B cell (primary cell): ENCODE data around the gene USP46. TPM values are rescaled to one million over a fixed set of nuclear protein-coding genes. Genes with fewer than 3 reads are reported as not detected.

Experiments
- ATAC-seq: fragments of 200-7000 bp; cut with Tn5 transposase; one replicate; pipeline ENCODE4 v1.10.0; 2021; ENCODE audit warnings: low read depth, mild to moderate bottlenecking, moderate number of reproducible peaks, moderate library complexity
- CTCF ChIA-PET: fragments of 350-600 bp; sonication (Branson Sonifier 250); formaldehyde crosslinking; loops from one replicate; lab custom pipeline; 2021; ENCODE audit warnings: antibody characterized with exemption, inconsistent platforms; lab: Charles Lee
- POLR2A ChIA-PET: fragments of 350-600 bp; sonication (Branson Sonifier 250); formaldehyde crosslinking; loops from one replicate; lab custom pipeline; 2021; ENCODE audit warnings: antibody characterized with exemption; lab: Charles Lee
- DNase-seq: peaks from one replicate; pipeline ENCODE4 v3.0.0; 2013
- H2AFZ ChIP-seq: 2 replicates; pipeline ENCODE4 v1.6.1; 2012; ENCODE audit warnings: mild to moderate bottlenecking, low read depth, low read length; ENCODE audit not compliant: insufficient read depth, poor library complexity, severe bottlenecking
- H3K27ac ChIP-seq, 2 donors: 1 replicate in 1 of 2; 2 replicates in 1 of 2; pipeline ENCODE4 v1.5.1; 2012 to 2013; ENCODE audit warnings: low read length in 2 of 2, mild to moderate bottlenecking in 2 of 2, moderate library complexity in 1 of 2
- H3K27me3 ChIP-seq, 4 experiments: fragments of 200-600 bp in 1 of 4; sonication (generic) in 1 of 4; replicated peaks in 1 of 4; 1 replicate in 2 of 4; 2 replicates in 2 of 4; pipeline versions ENCODE4 v1.6.1 to v1.7.0; 2013 to 2016; ENCODE audit warnings: low read length in 3 of 4, mild to moderate bottlenecking in 2 of 4, mixed read lengths in 1 of 4, moderate library complexity in 1 of 4; ENCODE audit not compliant: insufficient read depth in 4 of 4, control insufficient read depth in 3 of 4; ENCODE audit errors: control extremely low read depth in 1 of 4
- H3K36me3 ChIP-seq, 2 experiments: replicated peaks in 1 of 2; 1 replicate in 1 of 2; 2 replicates in 1 of 2; pipeline versions ENCODE4 v1.6.1 to v1.7.1; 2013; ENCODE audit warnings: low read length in 1 of 2; ENCODE audit not compliant: insufficient read depth in 2 of 2, control insufficient read depth in 1 of 2; ENCODE audit errors: control extremely low read depth in 1 of 2, extremely low read depth in 1 of 2
- H3K4me1 ChIP-seq, 2 donors: fragments of 200-600 bp in 1 of 2; sonication (generic) in 1 of 2; 1 replicate in 1 of 2; 2 replicates in 1 of 2; pipeline versions ENCODE4 v1.5.1 to v1.6.1; 2013 to 2017; ENCODE audit warnings: low read length in 2 of 2; ENCODE audit not compliant: control insufficient read depth in 2 of 2, insufficient read depth in 2 of 2
- H3K4me2 ChIP-seq: replicated peaks from 2 replicates; pipeline ENCODE3; 2012; ENCODE audit warnings: mild to moderate bottlenecking, low read depth, low read length; ENCODE audit not compliant: poor library complexity, severe bottlenecking
- H3K4me3 ChIP-seq, 5 experiments: fragments of 200-600 bp in 1 of 5; sonication (generic) in 1 of 5; 1 replicate in 3 of 5; 2 replicates in 2 of 5; pipeline versions ENCODE4 v1.5.1 to v1.7.0; 2011 to 2016; ENCODE audit warnings: low read length in 4 of 5, mild to moderate bottlenecking in 4 of 5, low read depth in 2 of 5, control low read depth in 1 of 5, moderate library complexity in 1 of 5; ENCODE audit not compliant: insufficient read depth in 1 of 5; ENCODE audit errors: control extremely low read depth in 1 of 5, extremely low read depth in 1 of 5
- H3K79me2 ChIP-seq: fragments of 200-600 bp; sonication (generic); one replicate; pipeline ENCODE4 v1.6.0; 2016; ENCODE audit warnings: low read length; ENCODE audit not compliant: control insufficient read depth, insufficient read depth
- H3K9ac ChIP-seq: fragments of 200-600 bp; sonication (generic); 2 replicates; pipeline ENCODE4 v1.6.1; 2017; ENCODE audit warnings: mild to moderate bottlenecking, low read length, moderate library complexity
- H3K9me3 ChIP-seq, 3 donors: one replicate each; pipeline versions ENCODE4 v1.6.1 to v1.7.1; 2013; ENCODE audit warnings: low read length in 2 of 3; ENCODE audit not compliant: control insufficient read depth in 2 of 3, insufficient read depth in 1 of 3; ENCODE audit errors: control extremely low read depth in 1 of 3
- H4K20me1 ChIP-seq: 2 replicates; pipeline ENCODE4 v1.6.0; 2012; ENCODE audit warnings: mild to moderate bottlenecking, low read length; ENCODE audit not compliant: insufficient read depth, control insufficient read depth, poor library complexity, severe bottlenecking
- H3K27ac Mint-ChIP-seq: one replicate; pipeline ENCODE4 v1.8.0; 2021; ENCODE audit warnings: mixed read lengths
- H3K27me3 Mint-ChIP-seq: one replicate; pipeline ENCODE4 v1.8.0; 2021; ENCODE audit warnings: mixed read lengths
- H3K4me1 Mint-ChIP-seq: one replicate; pipeline ENCODE4 v1.8.0; 2021; ENCODE audit warnings: mixed read lengths
- H3K4me3 Mint-ChIP-seq: one replicate; pipeline ENCODE4 v1.8.0; 2021; ENCODE audit warnings: mixed read lengths
- H3K9me3 Mint-ChIP-seq: one replicate; pipeline ENCODE4 v1.8.0; 2022; ENCODE audit warnings: mixed read lengths; ENCODE audit not compliant: insufficient read depth
- EZH2 ChIP-seq: IDR thresholded peaks from 2 replicates; pipeline ENCODE4 v1.6.1; 2012; ENCODE audit warnings: borderline replicate concordance, low read depth, mild to moderate bottlenecking, moderate library complexity, low read length; ENCODE audit not compliant: insufficient read depth, poor library complexity, severe bottlenecking
- WGBS: methylation state at CpG from one replicate; pipeline ENCODE4 v1.1.5; 2013; ENCODE audit warnings: missing lambda C conversion rate; ENCODE audit not compliant: insufficient coverage; 5-methylcytosine and 5-hydroxymethylcytosine counted together
- intact Hi-C: fragments of 100-400 bp; cut with micrococcal nuclease; formaldehyde crosslinking; loops from one replicate; pipeline ENCODE4 v1.10.0; 2022
- polyA plus RNA-seq: library from polyadenylated mRNA; depleted of rRNA; stranded (reverse); fragments of >200 nt; gene quantifications from 2 replicates; pipeline ENCODE4 v1.2.3, GENCODE V29; 2012
- total RNA-seq, 2 donors: library from RNA; stranded (reverse); fragments of 120-200 nt in 1 of 2; gene quantifications; 1 replicate in 1 of 2; 2 replicates in 1 of 2; pipeline versions ENCODE4 v1.2.3 to v1.2.4, GENCODE V29; 2013 to 2022
- TF ChIP-seq, protein P1 (sequence below): fragments of 200-600 bp; IDR thresholded peaks from one replicate; pipeline ENCODE4 v1.8.0; 2022; ENCODE audit warnings: antibody characterized with exemption, mild to moderate bottlenecking

USP46 gene
- total and polyA plus RNA-seq, 2 donors (not counting 1 experiment from before 2014, with no cell fraction given), result 1.8 to 11.8 TPM

DNA sequence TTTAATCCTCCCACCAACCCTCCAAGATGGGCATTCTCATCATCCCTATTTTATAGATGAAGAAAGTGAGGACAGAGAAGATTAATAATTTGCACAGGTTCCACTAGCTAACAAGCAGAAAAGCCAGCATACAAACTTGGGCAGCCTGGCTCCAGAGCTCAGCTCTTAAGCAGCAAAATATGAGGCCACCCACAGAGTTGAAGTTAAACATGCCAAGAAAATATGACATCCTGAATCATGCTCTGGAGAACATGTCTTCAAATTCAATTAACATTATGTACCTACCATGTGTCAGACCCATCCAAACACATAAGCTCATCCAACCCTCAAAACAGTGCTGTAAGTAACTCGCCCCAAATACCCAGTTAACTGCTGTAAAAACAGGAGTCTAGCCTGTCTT lies 33.9 kb downstream of the USP46 start:
- Histone ChIP-seq H3K79me2 (no peaks in the 10 kb centered on the region), H3K4me3 (no peak overlapping the region), H3K27me3 (no peaks in the 10 kb centered on the region), H4K20me1 (no peaks in the 10 kb centered on the region), H3K4me2 (no peak overlapping the region), H3K9ac (no peak overlapping the region), H3K4me1 (no peaks in the 10 kb centered on the region), H3K27ac (no peak overlapping the region), H2AFZ (no peak overlapping the region), H3K9me3 (no peaks in the 10 kb centered on the region), H3K36me3 (peaks cover 0 to 7% of the 10 kb centered on the region in 2 experiments)
- Mint-ChIP-seq H3K27ac (no peak overlapping the region), H3K4me3 (no peak overlapping the region), H3K4me1 (no peaks in the 10 kb centered on the region), H3K9me3 (no peaks in the 10 kb centered on the region), H3K27me3 (no peaks in the 10 kb centered on the region)
- DNase-seq (no peak), ATAC-seq (no peak)
- 100% methylated on average over 1 of the region's 1 CpG for WGBS
- intact Hi-C loops, result no loop called here
- POLR2A ChIA-PET, result no interaction called here
- CTCF ChIA-PET, result no interaction called here
- TF ChIP-seq, protein P1, sequence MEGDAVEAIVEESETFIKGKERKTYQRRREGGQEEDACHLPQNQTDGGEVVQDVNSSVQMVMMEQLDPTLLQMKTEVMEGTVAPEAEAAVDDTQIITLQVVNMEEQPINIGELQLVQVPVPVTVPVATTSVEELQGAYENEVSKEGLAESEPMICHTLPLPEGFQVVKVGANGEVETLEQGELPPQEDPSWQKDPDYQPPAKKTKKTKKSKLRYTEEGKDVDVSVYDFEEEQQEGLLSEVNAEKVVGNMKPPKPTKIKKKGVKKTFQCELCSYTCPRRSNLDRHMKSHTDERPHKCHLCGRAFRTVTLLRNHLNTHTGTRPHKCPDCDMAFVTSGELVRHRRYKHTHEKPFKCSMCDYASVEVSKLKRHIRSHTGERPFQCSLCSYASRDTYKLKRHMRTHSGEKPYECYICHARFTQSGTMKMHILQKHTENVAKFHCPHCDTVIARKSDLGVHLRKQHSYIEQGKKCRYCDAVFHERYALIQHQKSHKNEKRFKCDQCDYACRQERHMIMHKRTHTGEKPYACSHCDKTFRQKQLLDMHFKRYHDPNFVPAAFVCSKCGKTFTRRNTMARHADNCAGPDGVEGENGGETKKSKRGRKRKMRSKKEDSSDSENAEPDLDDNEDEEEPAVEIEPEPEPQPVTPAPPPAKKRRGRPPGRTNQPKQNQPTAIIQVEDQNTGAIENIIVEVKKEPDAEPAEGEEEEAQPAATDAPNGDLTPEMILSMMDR, result no peak
- TF ChIP-seq EZH2, result no peak

DNA sequence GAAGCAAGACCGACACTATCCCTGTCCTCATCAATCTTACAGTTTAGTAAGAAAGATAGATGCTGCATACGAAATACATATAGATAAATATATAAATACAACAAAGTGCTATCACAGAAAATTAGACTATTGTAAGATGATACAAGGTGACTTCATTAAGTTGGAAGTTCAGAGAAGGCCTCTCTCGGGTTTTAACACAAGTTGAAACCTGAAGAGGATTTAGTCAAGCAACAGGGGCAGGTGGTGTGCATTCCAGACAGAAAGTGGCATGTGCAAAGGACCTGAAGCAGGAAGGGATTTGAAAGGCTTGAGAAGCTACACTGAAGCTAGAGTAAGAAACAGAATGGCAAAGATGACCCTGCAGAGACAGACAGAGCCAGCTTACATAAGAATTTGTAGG lies 36.5 kb downstream of the USP46 start:
- Histone ChIP-seq H3K27me3 (no peaks in the 10 kb centered on the region), H3K4me1 (no peaks in the 10 kb centered on the region), H3K9me3 (no peaks in the 10 kb centered on the region), H3K4me3 (no peak overlapping the region), H3K36me3 (peaks cover 0 to 3% of the 10 kb centered on the region in 2 experiments), H4K20me1 (no peaks in the 10 kb centered on the region), H3K27ac (no peak overlapping the region), H2AFZ (no peak overlapping the region), H3K79me2 (no peaks in the 10 kb centered on the region), H3K9ac (no peak overlapping the region), H3K4me2 (no peak overlapping the region)
- POLR2A ChIA-PET, result no interaction called here
- Mint-ChIP-seq H3K9me3 (no peaks in the 10 kb centered on the region), H3K27me3 (no peaks in the 10 kb centered on the region), H3K4me3 (no peak overlapping the region), H3K4me1 (no peaks in the 10 kb centered on the region), H3K27ac (no peak overlapping the region)
- TF ChIP-seq, protein P1, result no peak
- TF ChIP-seq EZH2, result no peak
- WGBS, result 100% methylated on average over 1 of the region's 3 CpGs
- CTCF ChIA-PET, result no interaction called here
- DNase-seq, result no peak
- ATAC-seq, result no peak
- intact Hi-C loops, result no loop called here
